Endodermal cell (in vitro differentiated cells): ENCODE results near the gene GARS1. TPM values are rescaled to one million over a fixed set of nuclear protein-coding genes. Genes with fewer than 3 reads are reported as not detected.

Experiments used
- DNase-seq: peaks from one replicate; pipeline ENCODE4 v3.0.0-alpha.2; 2017
- H3K27ac ChIP-seq: 2 replicates; pipeline ENCODE4 v1.5.1; 2013; ENCODE audit warnings: mild to moderate bottlenecking, low read depth, low read length, moderate library complexity
- H3K27me3 ChIP-seq: 2 replicates; pipeline ENCODE4 v1.6.1; 2013; ENCODE audit warnings: mild to moderate bottlenecking, low read length, moderate library complexity; ENCODE audit not compliant: insufficient read depth, control insufficient read depth, poor library complexity, severe bottlenecking
- H3K36me3 ChIP-seq: 2 replicates; pipeline ENCODE4 v1.7.0; 2013; ENCODE audit warnings: mild to moderate bottlenecking, low read length, moderate library complexity; ENCODE audit not compliant: control insufficient read depth, insufficient read depth
- H3K4me1 ChIP-seq: one replicate; pipeline ENCODE4 v1.7.0; 2013; ENCODE audit warnings: low read length; ENCODE audit not compliant: control insufficient read depth, insufficient read depth
- H3K4me3 ChIP-seq: 2 replicates; pipeline ENCODE4 v1.5.1; 2013; ENCODE audit warnings: mild to moderate bottlenecking, low read length, moderate library complexity
- H3K9ac ChIP-seq: 2 replicates; pipeline ENCODE4 v1.6.1; 2013; ENCODE audit warnings: mild to moderate bottlenecking, low read length, moderate library complexity; ENCODE audit not compliant: poor library complexity, severe bottlenecking; ENCODE audit errors: extremely low read depth
- H3K9me3 ChIP-seq: 2 replicates; pipeline ENCODE4 v1.6.1; 2013; ENCODE audit warnings: mild to moderate bottlenecking, low read length, moderate library complexity; ENCODE audit not compliant: control insufficient read depth
- H3K27ac Mint-ChIP-seq: 2 replicates; pipeline ENCODE4 v1.8.0; 2020; ENCODE audit warnings: mixed read lengths
- H3K27me3 Mint-ChIP-seq: 2 replicates; pipeline ENCODE4 v1.8.0; 2021; ENCODE audit warnings: mild to moderate bottlenecking, mixed read lengths; ENCODE audit not compliant: insufficient read depth
- H3K36me3 Mint-ChIP-seq: 2 replicates; pipeline ENCODE4 v1.8.0; 2020; ENCODE audit warnings: low read depth, mixed read lengths
- H3K4me1 Mint-ChIP-seq: 2 replicates; pipeline ENCODE4 v1.8.0; 2020; ENCODE audit warnings: mixed read lengths
- H3K4me3 Mint-ChIP-seq: 2 replicates; pipeline ENCODE4 v1.8.0; 2020; ENCODE audit warnings: mild to moderate bottlenecking, moderate library complexity, mixed read lengths
- H3K9me3 Mint-ChIP-seq: 2 replicates; pipeline ENCODE4 v1.8.0; 2020; ENCODE audit warnings: mild to moderate bottlenecking, mixed read lengths
- WGBS, 2 experiments: methylation state at CpG; one replicate each; pipeline versions ENCODE4 v1.1.5 to v1.1.7; 2013; ENCODE audit warnings: missing lambda C conversion rate in 2 of 2, mixed read lengths in 1 of 2; ENCODE audit not compliant: insufficient coverage in 1 of 2, insufficient read length in 1 of 2; 5-methylcytosine and 5-hydroxymethylcytosine counted together
- total RNA-seq, 2 donors: library from RNA; stranded (reverse); fragmentation: NEBNext Ultra II Directional in 1 of 2; extraction: Animal tissue kit (Norgen Biotek cat#: 25700) in 1 of 2; gene quantifications; 2 replicates in 1 of 2; 3 replicates in 1 of 2; pipeline ENCODE4 v1.2.1, GENCODE V29; 2021
- TF ChIP-seq, protein P1 (sequence below): fragments of 200-600 bp; sonication (generic); conservative IDR thresholded peaks from 2 replicates; pipeline ENCODE4 v1.5.0; 2021; ENCODE audit warnings: antibody characterized with exemption, mild to moderate bottlenecking

The GARS1 gene
- total RNA-seq, 2 donors from 2014 or later, result 113 to 121 TPM

DNA sequence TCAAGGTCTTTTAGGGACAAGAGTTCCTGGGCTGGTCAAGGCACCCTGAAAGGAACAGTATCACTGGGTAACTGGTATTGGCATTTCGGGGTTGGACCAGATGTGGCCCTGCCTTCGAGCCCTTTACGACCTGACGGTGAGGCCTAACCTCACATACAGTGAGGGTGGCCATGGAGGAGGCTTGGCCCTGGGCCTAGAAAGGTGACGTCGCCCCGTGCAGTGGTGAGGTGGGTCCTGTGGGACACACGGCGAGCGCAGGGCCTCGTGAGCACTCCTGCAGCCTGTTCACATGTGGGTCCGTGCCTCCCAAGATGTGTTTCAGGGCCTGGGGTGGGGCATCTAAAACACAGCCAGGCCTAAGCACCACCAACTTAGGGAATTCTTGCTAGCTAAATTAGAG lies 51.5 kb downstream of the GARS1 start:
- no peaks in the 10 kb centered on the region for H3K9me3 Mint-ChIP-seq
- DNase-seq, result no peak
- Histone ChIP-seq H3K4me1 (peaks cover 5% of the 10 kb centered on the region), H3K27me3 (no peaks in the 10 kb centered on the region), H3K9ac (no peak overlapping the region), H3K9me3 (no peaks in the 10 kb centered on the region), H3K4me3 (no peak overlapping the region), H3K27ac (no peak overlapping the region), H3K36me3 (peaks cover 13% of the 10 kb centered on the region)
- no peak overlapping the region for H3K27ac Mint-ChIP-seq
- no peak overlapping the region for H3K4me3 Mint-ChIP-seq
- H3K27me3 Mint-ChIP-seq, result no peaks in the 10 kb centered on the region
- H3K4me1 Mint-ChIP-seq, result peaks cover 15% of the 10 kb centered on the region
- peaks cover 24% of the 10 kb centered on the region for H3K36me3 Mint-ChIP-seq
- 92% methylated on average over 12 of the region's 12 CpGs; no CpG with 5 or more reads in 1 of the 2 experiments for WGBS, 2 experiments
- TF ChIP-seq, protein P1, sequence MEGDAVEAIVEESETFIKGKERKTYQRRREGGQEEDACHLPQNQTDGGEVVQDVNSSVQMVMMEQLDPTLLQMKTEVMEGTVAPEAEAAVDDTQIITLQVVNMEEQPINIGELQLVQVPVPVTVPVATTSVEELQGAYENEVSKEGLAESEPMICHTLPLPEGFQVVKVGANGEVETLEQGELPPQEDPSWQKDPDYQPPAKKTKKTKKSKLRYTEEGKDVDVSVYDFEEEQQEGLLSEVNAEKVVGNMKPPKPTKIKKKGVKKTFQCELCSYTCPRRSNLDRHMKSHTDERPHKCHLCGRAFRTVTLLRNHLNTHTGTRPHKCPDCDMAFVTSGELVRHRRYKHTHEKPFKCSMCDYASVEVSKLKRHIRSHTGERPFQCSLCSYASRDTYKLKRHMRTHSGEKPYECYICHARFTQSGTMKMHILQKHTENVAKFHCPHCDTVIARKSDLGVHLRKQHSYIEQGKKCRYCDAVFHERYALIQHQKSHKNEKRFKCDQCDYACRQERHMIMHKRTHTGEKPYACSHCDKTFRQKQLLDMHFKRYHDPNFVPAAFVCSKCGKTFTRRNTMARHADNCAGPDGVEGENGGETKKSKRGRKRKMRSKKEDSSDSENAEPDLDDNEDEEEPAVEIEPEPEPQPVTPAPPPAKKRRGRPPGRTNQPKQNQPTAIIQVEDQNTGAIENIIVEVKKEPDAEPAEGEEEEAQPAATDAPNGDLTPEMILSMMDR, result no peak

DNA sequence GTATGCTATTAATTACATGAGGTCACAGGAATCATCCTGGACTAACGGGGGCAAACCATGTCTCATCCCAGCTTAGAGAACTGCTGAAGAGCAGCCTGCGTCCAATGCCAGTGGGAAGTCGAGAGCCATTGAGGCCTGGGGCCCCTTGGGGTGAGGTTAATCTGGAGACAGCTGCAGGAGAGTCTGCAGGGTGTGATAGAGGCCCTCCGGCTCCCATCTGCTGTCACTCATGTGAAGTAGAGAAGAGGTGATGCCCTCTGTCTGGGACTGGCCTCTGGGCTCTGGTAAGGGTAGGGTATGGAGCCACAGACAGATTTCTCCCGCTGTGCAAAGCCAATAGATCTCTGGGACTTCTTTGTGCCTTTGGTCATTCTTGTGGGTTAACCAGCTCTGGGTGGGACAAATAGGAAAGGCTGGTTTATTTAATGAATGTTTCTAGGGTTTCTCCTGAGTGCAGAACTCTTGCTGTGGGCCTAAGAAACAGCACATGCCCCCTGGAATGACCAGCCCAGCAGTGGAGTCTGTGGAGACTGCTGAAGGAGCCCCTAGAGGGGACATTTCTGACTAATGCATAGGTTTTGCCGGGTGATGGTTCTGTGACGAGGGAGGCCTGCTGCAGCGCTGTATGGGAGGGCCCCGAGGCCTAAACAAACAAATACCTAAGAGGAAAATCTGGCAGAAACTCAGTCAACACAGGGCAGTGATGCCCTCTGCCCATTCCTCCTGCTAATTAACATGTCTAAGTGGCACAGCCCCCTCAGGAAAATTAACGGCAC lies 53.1 kb downstream of the GARS1 start:
- Histone ChIP-seq H3K27ac (no peak overlapping the region), H3K9me3 (no peaks in the 10 kb centered on the region), H3K36me3 (peaks cover 13% of the 10 kb centered on the region), H3K9ac (no peak overlapping the region), H3K4me3 (no peak overlapping the region), H3K27me3 (no peaks in the 10 kb centered on the region), H3K4me1 (peaks cover 5% of the 10 kb centered on the region)
- H3K27me3 Mint-ChIP-seq, result no peaks in the 10 kb centered on the region
- peaks cover 24% of the 10 kb centered on the region for H3K36me3 Mint-ChIP-seq
- peaks cover 15% of the 10 kb centered on the region for H3K4me1 Mint-ChIP-seq
- TF ChIP-seq, protein P1, result no peak
- 87 to 93% methylated on average over 6 to 10 of the region's 10 CpGs for WGBS, 2 experiments
- no peaks in the 10 kb centered on the region for H3K9me3 Mint-ChIP-seq
- no peak overlapping the region for H3K4me3 Mint-ChIP-seq
- H3K27ac Mint-ChIP-seq, result no peak overlapping the region
- no peak for DNase-seq

DNA sequence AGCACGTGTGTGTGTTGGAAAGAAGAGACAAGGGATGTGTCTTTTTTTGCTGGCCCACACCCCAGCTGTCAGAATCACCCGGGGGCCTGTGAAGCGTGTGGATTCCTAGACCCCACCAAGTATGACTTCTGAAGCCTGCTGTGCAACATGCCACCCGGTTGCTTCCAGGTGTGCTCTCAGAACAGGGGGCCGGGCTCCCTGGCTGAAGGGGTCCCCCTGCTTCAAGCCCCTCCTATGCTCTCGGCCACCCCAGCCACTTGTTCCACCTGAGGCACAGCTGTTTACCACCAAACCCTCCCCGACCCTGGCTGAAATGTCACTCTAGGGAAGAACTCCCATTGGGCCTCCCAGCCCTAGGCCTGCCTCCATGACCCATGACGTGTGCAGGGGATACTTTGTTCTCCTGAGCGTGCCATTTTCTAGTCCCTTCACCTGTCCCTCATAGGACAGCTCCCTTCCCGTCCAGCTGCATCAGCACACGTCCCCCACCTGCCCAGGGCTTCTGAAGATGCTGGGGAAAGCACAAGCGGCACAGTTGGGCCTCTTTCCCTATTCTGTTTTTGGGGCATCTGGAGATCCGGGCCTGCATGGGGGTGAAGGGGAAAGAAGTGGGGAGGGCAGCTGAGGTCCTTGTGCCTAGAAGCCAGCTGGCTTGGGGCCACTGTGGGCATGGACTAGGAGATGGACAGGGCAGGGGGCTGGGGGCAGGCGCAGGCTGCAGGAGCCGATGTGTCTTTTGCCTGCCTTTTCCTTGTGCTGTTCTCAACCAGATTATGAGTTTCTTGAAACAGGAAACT lies 54.3 kb downstream of the GARS1 start:
- Mint-ChIP-seq H3K27me3 (no peaks in the 10 kb centered on the region), H3K4me1 (peaks cover 10% of the 10 kb centered on the region), H3K27ac (no peak overlapping the region), H3K4me3 (no peak overlapping the region), H3K36me3 (peaks cover 22% of the 10 kb centered on the region), H3K9me3 (no peaks in the 10 kb centered on the region)
- Histone ChIP-seq H3K36me3 (peaks cover 13% of the 10 kb centered on the region), H3K27me3 (no peaks in the 10 kb centered on the region), H3K4me1 (peaks cover 3% of the 10 kb centered on the region), H3K9ac (no peak overlapping the region), H3K27ac (no peak overlapping the region), H3K4me3 (no peak overlapping the region), H3K9me3 (no peaks in the 10 kb centered on the region)
- no peak for DNase-seq
- TF ChIP-seq, protein P1, result no peak
- 86 to 93% methylated on average over 9 to 15 of the region's 15 CpGs for WGBS, 2 experiments
